Endodermal cell (in vitro differentiated cells): ENCODE data around the gene YTHDF2. TPM values are rescaled to one million over a fixed set of nuclear protein-coding genes. Genes with fewer than 3 reads are reported as not detected.

Experiments used
- DNase-seq: peaks from one replicate; pipeline ENCODE4 v3.0.0-alpha.2; 2017
- H3K27ac ChIP-seq: 2 replicates; pipeline ENCODE4 v1.5.1; 2013; ENCODE audit warnings: mild to moderate bottlenecking, low read depth, low read length, moderate library complexity
- H3K27me3 ChIP-seq: 2 replicates; pipeline ENCODE4 v1.6.1; 2013; ENCODE audit warnings: mild to moderate bottlenecking, low read length, moderate library complexity; ENCODE audit not compliant: insufficient read depth, control insufficient read depth, poor library complexity, severe bottlenecking
- H3K36me3 ChIP-seq: 2 replicates; pipeline ENCODE4 v1.7.0; 2013; ENCODE audit warnings: mild to moderate bottlenecking, low read length, moderate library complexity; ENCODE audit not compliant: control insufficient read depth, insufficient read depth
- H3K4me1 ChIP-seq: one replicate; pipeline ENCODE4 v1.7.0; 2013; ENCODE audit warnings: low read length; ENCODE audit not compliant: control insufficient read depth, insufficient read depth
- H3K4me3 ChIP-seq: 2 replicates; pipeline ENCODE4 v1.5.1; 2013; ENCODE audit warnings: mild to moderate bottlenecking, low read length, moderate library complexity
- H3K9ac ChIP-seq: 2 replicates; pipeline ENCODE4 v1.6.1; 2013; ENCODE audit warnings: mild to moderate bottlenecking, low read length, moderate library complexity; ENCODE audit not compliant: poor library complexity, severe bottlenecking; ENCODE audit errors: extremely low read depth
- H3K9me3 ChIP-seq: 2 replicates; pipeline ENCODE4 v1.6.1; 2013; ENCODE audit warnings: mild to moderate bottlenecking, low read length, moderate library complexity; ENCODE audit not compliant: control insufficient read depth
- H3K27ac Mint-ChIP-seq: 2 replicates; pipeline ENCODE4 v1.8.0; 2020; ENCODE audit warnings: mixed read lengths
- H3K27me3 Mint-ChIP-seq: 2 replicates; pipeline ENCODE4 v1.8.0; 2021; ENCODE audit warnings: mild to moderate bottlenecking, mixed read lengths; ENCODE audit not compliant: insufficient read depth
- H3K36me3 Mint-ChIP-seq: 2 replicates; pipeline ENCODE4 v1.8.0; 2020; ENCODE audit warnings: low read depth, mixed read lengths
- H3K4me1 Mint-ChIP-seq: 2 replicates; pipeline ENCODE4 v1.8.0; 2020; ENCODE audit warnings: mixed read lengths
- H3K4me3 Mint-ChIP-seq: 2 replicates; pipeline ENCODE4 v1.8.0; 2020; ENCODE audit warnings: mild to moderate bottlenecking, moderate library complexity, mixed read lengths
- H3K9me3 Mint-ChIP-seq: 2 replicates; pipeline ENCODE4 v1.8.0; 2020; ENCODE audit warnings: mild to moderate bottlenecking, mixed read lengths
- WGBS, 2 experiments: methylation state at CpG; one replicate each; pipeline versions ENCODE4 v1.1.5 to v1.1.7; 2013; ENCODE audit warnings: missing lambda C conversion rate in 2 of 2, mixed read lengths in 1 of 2; ENCODE audit not compliant: insufficient coverage in 1 of 2, insufficient read length in 1 of 2; 5-methylcytosine and 5-hydroxymethylcytosine counted together
- total RNA-seq, 2 donors: library from RNA; stranded (reverse); fragmentation: NEBNext Ultra II Directional in 1 of 2; extraction: Animal tissue kit (Norgen Biotek cat#: 25700) in 1 of 2; gene quantifications; 2 replicates in 1 of 2; 3 replicates in 1 of 2; pipeline ENCODE4 v1.2.1, GENCODE V29; 2021
- TF ChIP-seq, protein P1 (sequence below): fragments of 200-600 bp; sonication (generic); conservative IDR thresholded peaks from 2 replicates; pipeline ENCODE4 v1.5.0; 2021; ENCODE audit warnings: antibody characterized with exemption, mild to moderate bottlenecking

YTHDF2 gene
- total RNA-seq, 2 donors from 2014 or later = 113 to 116 TPM

DNA sequence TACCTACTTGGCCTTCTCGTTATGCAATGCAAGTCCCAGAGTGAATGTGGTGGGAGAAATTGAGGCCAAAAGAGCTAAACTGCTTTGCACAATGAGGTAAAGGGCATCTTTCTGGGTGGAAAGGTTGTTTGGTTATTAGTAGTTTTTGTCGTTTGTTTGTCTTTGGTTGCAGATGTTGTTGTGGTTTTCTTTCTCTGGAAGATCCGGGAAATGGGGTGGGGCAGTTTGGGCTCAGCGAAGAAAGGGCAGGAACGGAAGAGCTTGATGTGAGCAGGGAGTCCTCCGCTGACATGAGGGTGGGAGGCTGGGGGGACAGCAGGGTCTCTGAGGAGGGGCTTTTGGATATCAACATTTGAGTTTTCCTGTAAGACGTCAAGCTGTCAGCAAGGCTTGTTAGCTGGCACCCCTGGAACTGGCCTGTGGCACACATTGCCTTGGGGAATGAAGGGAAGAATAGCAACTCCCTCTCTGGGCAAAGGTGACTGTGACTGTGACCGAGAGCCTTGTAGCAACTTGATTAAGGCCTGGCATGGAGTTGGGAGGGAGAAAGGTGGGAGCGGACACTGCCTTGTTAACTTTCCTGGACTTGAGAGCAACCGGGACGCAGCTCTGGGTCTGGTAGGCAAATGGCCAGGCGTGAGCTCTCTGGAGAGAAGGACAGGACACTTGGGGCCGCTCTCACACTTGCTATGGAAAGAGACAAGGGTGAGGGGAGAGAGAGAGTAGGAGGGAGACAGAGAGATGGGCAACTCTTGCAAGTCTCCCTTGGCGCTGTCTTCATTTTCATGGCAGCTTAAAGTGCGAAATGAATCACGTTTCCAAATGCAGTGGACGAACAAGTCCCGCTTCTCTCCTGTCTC lies 59.8 kb downstream of the YTHDF2 start:
- DNase-seq = peak; percentile 71
- H3K36me3 Mint-ChIP-seq = no peaks in the 10 kb centered on the region
- no peak overlapping the region for H3K27ac Mint-ChIP-seq
- no peaks in the 10 kb centered on the region for H3K27me3 Mint-ChIP-seq
- H3K4me3 Mint-ChIP-seq = no peak overlapping the region
- Histone ChIP-seq H3K36me3 (no peaks in the 10 kb centered on the region), H3K4me1 (no peaks in the 10 kb centered on the region), H3K27me3 (no peaks in the 10 kb centered on the region), H3K9ac (no peak overlapping the region), H3K9me3 (no peaks in the 10 kb centered on the region), H3K4me3 (no peak overlapping the region), H3K27ac (no peak overlapping the region)
- 74 to 78% methylated on average over 9 to 18 of the region's 18 CpGs for WGBS, 2 experiments
- H3K9me3 Mint-ChIP-seq = no peaks in the 10 kb centered on the region
- peaks cover 13% of the 10 kb centered on the region for H3K4me1 Mint-ChIP-seq
- TF ChIP-seq, protein P1, sequence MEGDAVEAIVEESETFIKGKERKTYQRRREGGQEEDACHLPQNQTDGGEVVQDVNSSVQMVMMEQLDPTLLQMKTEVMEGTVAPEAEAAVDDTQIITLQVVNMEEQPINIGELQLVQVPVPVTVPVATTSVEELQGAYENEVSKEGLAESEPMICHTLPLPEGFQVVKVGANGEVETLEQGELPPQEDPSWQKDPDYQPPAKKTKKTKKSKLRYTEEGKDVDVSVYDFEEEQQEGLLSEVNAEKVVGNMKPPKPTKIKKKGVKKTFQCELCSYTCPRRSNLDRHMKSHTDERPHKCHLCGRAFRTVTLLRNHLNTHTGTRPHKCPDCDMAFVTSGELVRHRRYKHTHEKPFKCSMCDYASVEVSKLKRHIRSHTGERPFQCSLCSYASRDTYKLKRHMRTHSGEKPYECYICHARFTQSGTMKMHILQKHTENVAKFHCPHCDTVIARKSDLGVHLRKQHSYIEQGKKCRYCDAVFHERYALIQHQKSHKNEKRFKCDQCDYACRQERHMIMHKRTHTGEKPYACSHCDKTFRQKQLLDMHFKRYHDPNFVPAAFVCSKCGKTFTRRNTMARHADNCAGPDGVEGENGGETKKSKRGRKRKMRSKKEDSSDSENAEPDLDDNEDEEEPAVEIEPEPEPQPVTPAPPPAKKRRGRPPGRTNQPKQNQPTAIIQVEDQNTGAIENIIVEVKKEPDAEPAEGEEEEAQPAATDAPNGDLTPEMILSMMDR = peak; percentile 40

DNA sequence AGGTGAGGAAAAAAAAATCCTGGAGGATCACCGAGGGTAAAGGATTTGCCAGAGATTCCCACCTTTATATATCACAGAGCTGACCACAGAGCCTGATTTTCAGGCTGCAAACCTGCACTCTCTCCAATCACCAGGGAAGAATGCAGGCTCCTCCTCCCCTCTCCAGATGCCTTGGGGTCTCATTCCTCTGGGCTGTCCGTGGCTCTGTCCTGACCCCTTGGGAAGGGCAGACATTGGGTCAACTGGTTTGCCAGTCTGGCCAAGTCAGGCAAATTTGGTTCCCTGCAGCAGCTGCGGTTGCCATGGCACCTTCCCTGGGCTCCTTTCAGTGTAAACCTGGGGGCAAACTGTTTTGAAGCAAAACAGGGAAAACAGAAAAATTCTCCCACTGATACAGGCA lies 63.6 kb downstream of the YTHDF2 start:
- H3K4me1 ChIP-seq = no peaks in the 10 kb centered on the region
- H3K27me3 Mint-ChIP-seq = peaks cover 2% of the 10 kb centered on the region

DNA sequence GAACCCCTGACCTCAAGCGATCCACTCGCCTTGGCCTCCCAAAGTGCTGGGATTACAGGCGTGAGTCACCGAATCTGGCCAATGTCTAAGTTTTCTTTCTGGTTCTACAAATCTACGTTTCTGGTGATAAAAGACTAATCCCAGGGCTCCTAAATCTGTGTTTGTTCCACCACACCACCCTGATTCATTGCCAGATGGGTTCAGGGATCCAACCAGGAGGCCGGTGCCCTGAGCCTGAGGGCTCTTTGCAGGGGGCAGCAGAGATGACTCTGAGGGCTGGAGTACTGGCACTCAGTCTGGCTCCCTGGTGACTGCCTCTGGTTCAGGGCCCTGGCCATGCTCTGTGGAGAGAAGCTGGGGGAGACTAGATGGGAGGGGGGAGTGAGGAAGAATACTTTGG lies 64.7 kb downstream of the YTHDF2 start:
- Mint-ChIP-seq H3K9me3 (peaks cover 5% of the 10 kb centered on the region), H3K27me3 (peaks cover 3% of the 10 kb centered on the region), H3K4me1 (peaks cover 12% of the 10 kb centered on the region), H3K4me3 (no peak overlapping the region), H3K36me3 (no peaks in the 10 kb centered on the region), H3K27ac (no peak overlapping the region)
- no peaks in the 10 kb centered on the region for H3K9me3 ChIP-seq
- no peaks in the 10 kb centered on the region for H3K36me3 ChIP-seq
- WGBS, 2 experiments = 86 to 94% methylated on average over 5 to 6 of the region's 6 CpGs
- H3K4me3 ChIP-seq = no peak overlapping the region
- H3K27ac ChIP-seq = no peak overlapping the region
- DNase-seq = no peak
- H3K9ac ChIP-seq = no peak overlapping the region
- no peaks in the 10 kb centered on the region for H3K4me1 ChIP-seq
- no peaks in the 10 kb centered on the region for H3K27me3 ChIP-seq
- TF ChIP-seq, protein P1 = no peak

More for the DNA sequence above, 63.6 kb downstream of the YTHDF2 start:
- Histone ChIP-seq H3K36me3 (no peaks in the 10 kb centered on the region), H3K27ac (no peak overlapping the region), H3K9me3 (no peaks in the 10 kb centered on the region), H3K9ac (no peak overlapping the region), H3K4me3 (no peak overlapping the region), H3K27me3 (no peaks in the 10 kb centered on the region)
- no peak for DNase-seq
- no peak overlapping the region for H3K27ac Mint-ChIP-seq
- peaks cover 14% of the 10 kb centered on the region for H3K4me1 Mint-ChIP-seq
- TF ChIP-seq, protein P1 = no peak
- WGBS, 2 experiments = 51 to 56% methylated on average over 3 of the region's 3 CpGs
- H3K9me3 Mint-ChIP-seq = peaks cover 5% of the 10 kb centered on the region
- no peak overlapping the region for H3K4me3 Mint-ChIP-seq
- no peaks in the 10 kb centered on the region for H3K36me3 Mint-ChIP-seq
